ENCODE data around the gene ZNF12. TPM values are rescaled to one million over a fixed set of nuclear protein-coding genes. Genes with fewer than 3 reads are reported as not detected.
"Not testable (repeated sequence)": the region's sequence is repeated elsewhere in the genome, so short reads cannot be mapped to it uniquely, and the experiment has no call there.

ZNF12 gene
- total RNA-seq = 28.8 TPM

GRCh38 chr7:6706666-6707407 lies at the start of gene ZNF12:
TSS of gene ZNF12 (minus strand) at chr7:6706947. CDS start at chr7:6705173, 1,774 bp downstream.
- H3K4me3 ChIP-seq = peak within 1 kb of the TSS; percentile 94 to 100
- intact Hi-C loops (cut with DNase I) = loop anchor here (1.0 to 10.0 kb wide), 6 partner anchors 22 to 935 kb away; partner anchors contain the start of genes C1GALT1, MIOS, UMAD1 and ZDHHC4
- H3K36me3 ChIP-seq = peaks cover 20 to 23% of the 10 kb centered on the region in 2 donors
- TF ChIP-seq CTCF (IDR thresholded peaks at IDR 0.05) = no peak
- H3K27ac ChIP-seq = peak within 1 kb of the TSS; percentile 80 to 88
- H3K9me3 ChIP-seq = peaks cover 0 to 1% of the 10 kb centered on the region in 2 donors
- DNase-seq (ENCODE audit: low spot score in 2 of 2) = peak; percentile 76 to 98
- peaks cover 7 to 16% of the 10 kb centered on the region in 2 donors for H3K4me1 ChIP-seq
- H3K27me3 ChIP-seq = no peaks in the 10 kb centered on the region

- H3K27ac ChIP-seq; DNase-seq (ENCODE audit: low spot score in 2 of 2); H3K4me1 ChIP-seq; H3K4me3 ChIP-seq; H3K27me3 ChIP-seq; H3K9me3 ChIP-seq; H3K36me3 ChIP-seq; intact Hi-C loops (cut with DNase I): not testable (repeated sequence)
Measured at GRCh38 chr7:6753964-6754363, 47.2 kb upstream of the ZNF12 start, which contains the start of gene RSPH10B2. TSS of gene RSPH10B2 (plus strand) at chr7:6754103. CDS start at chr7:6757678, 3,575 bp downstream.

- H3K36me3 ChIP-seq; H3K4me1 ChIP-seq; H3K27me3 ChIP-seq; DNase-seq (ENCODE audit: low spot score in 2 of 2); H3K27ac ChIP-seq; H3K4me3 ChIP-seq; H3K9me3 ChIP-seq; intact Hi-C loops (cut with DNase I): not testable (repeated sequence)
Measured at GRCh38 chr7:6750173-6750572, 43.4 kb upstream of the ZNF12 start.

GRCh38 chr7:6749335-6749734 lies 42.6 kb upstream of the ZNF12 start:
- H3K4me1 ChIP-seq; H3K9me3 ChIP-seq; intact Hi-C loops (cut with DNase I); H3K27ac ChIP-seq; DNase-seq (ENCODE audit: low spot score in 2 of 2); H3K36me3 ChIP-seq; H3K27me3 ChIP-seq; H3K4me3 ChIP-seq: not testable (repeated sequence)

GRCh38 chr7:6744410-6745100 lies 37.8 kb upstream of the ZNF12 start:
- H3K9me3 ChIP-seq; H3K4me3 ChIP-seq; H3K4me1 ChIP-seq; intact Hi-C loops (cut with DNase I); DNase-seq (ENCODE audit: low spot score in 2 of 2); H3K27ac ChIP-seq; H3K27me3 ChIP-seq: not testable (repeated sequence)
- peaks cover 8 to 14% of the 10 kb centered on the region in 2 donors for H3K36me3 ChIP-seq

- intact Hi-C loops (cut with DNase I); H3K4me1 ChIP-seq; H3K27me3 ChIP-seq; DNase-seq (ENCODE audit: low spot score in 2 of 2); H3K4me3 ChIP-seq; H3K27ac ChIP-seq; H3K9me3 ChIP-seq: not testable (repeated sequence)
- peaks cover 45 to 46% of the 10 kb centered on the region in 2 donors for H3K36me3 ChIP-seq
Measured at GRCh38 chr7:6738415-6738814, 31.7 kb upstream of the ZNF12 start.

- intact Hi-C loops (cut with DNase I) = no loop called here
- Histone ChIP-seq H3K36me3 (peaks cover 16 to 19% of the 10 kb centered on the region in 2 donors), H3K9me3 (no peaks in the 10 kb centered on the region), H3K4me1 (peaks cover 0 to 8% of the 10 kb centered on the region in 2 donors), H3K27ac (peak overlapping the region; percentile 73 to 86), H3K27me3 (no peaks in the 10 kb centered on the region), H3K4me3 (peak overlapping the region; percentile 79 to 94)
- no peak for TF ChIP-seq CTCF (IDR thresholded peaks at IDR 0.05)
- no peak for DNase-seq (ENCODE audit: low spot score in 2 of 2)
Measured at GRCh38 chr7:6730343-6730633, 23.5 kb upstream of the ZNF12 start.
